ENCODE data around the gene NDRG3.

The NDRG3 gene

DNA sequence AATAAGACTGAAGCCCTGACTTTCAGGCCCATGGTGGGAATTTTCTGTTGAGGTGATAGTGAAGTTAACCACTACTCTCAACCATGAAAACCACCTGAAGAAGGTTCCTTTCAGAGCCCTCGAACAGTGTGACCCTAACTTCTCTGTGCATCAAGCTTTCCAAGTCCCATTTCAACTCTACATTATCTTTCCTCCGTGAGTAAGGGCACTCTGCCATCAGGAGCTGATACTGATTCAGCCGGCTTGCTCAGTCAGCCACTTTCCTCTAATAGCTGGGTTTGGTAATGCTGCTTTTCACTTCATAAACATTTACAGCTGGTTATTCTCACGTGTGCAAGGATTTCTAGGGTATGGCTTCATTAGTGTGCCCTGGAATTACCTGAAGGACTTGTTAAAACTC is 89.2 kb downstream of the NDRG3 start:
- no peaks in the 10 kb centered on the region for H3K27me3 ChIP-seq (ENCODE audit: insufficient read depth, poor library complexity, severe bottlenecking)
- TF ChIP-seq, protein P1, sequence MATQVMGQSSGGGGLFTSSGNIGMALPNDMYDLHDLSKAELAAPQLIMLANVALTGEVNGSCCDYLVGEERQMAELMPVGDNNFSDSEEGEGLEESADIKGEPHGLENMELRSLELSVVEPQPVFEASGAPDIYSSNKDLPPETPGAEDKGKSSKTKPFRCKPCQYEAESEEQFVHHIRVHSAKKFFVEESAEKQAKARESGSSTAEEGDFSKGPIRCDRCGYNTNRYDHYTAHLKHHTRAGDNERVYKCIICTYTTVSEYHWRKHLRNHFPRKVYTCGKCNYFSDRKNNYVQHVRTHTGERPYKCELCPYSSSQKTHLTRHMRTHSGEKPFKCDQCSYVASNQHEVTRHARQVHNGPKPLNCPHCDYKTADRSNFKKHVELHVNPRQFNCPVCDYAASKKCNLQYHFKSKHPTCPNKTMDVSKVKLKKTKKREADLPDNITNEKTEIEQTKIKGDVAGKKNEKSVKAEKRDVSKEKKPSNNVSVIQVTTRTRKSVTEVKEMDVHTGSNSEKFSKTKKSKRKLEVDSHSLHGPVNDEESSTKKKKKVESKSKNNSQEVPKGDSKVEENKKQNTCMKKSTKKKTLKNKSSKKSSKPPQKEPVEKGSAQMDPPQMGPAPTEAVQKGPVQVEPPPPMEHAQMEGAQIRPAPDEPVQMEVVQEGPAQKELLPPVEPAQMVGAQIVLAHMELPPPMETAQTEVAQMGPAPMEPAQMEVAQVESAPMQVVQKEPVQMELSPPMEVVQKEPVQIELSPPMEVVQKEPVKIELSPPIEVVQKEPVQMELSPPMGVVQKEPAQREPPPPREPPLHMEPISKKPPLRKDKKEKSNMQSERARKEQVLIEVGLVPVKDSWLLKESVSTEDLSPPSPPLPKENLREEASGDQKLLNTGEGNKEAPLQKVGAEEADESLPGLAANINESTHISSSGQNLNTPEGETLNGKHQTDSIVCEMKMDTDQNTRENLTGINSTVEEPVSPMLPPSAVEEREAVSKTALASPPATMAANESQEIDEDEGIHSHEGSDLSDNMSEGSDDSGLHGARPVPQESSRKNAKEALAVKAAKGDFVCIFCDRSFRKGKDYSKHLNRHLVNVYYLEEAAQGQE (IDR thresholded peaks at IDR 0.05; ENCODE audit: insufficient replicate concordance, low read depth): no peak
- TF ChIP-seq POLR2AphosphoS5 (IDR thresholded peaks at IDR 0.05; ENCODE audit: low read depth): no peak
- no peak for TF ChIP-seq GABPA (IDR thresholded peaks at IDR 0.05; ENCODE audit: low read depth)
- no peak for TF ChIP-seq SPI1 (IDR thresholded peaks at IDR 0.05; ENCODE audit: borderline replicate concordance, low read depth)
- TF ChIP-seq, protein P2, sequence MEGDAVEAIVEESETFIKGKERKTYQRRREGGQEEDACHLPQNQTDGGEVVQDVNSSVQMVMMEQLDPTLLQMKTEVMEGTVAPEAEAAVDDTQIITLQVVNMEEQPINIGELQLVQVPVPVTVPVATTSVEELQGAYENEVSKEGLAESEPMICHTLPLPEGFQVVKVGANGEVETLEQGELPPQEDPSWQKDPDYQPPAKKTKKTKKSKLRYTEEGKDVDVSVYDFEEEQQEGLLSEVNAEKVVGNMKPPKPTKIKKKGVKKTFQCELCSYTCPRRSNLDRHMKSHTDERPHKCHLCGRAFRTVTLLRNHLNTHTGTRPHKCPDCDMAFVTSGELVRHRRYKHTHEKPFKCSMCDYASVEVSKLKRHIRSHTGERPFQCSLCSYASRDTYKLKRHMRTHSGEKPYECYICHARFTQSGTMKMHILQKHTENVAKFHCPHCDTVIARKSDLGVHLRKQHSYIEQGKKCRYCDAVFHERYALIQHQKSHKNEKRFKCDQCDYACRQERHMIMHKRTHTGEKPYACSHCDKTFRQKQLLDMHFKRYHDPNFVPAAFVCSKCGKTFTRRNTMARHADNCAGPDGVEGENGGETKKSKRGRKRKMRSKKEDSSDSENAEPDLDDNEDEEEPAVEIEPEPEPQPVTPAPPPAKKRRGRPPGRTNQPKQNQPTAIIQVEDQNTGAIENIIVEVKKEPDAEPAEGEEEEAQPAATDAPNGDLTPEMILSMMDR (IDR thresholded peaks at IDR 0.05; ENCODE audit: insufficient read depth, low read length): no peak
- H3K27ac ChIP-seq (replicated peaks): no peak overlapping the region
- no peak for DNase-seq (ENCODE audit: low read depth in 1 of 2, low spot score in 1 of 2)
- H3K4me3 ChIP-seq (replicated peaks; ENCODE audit: insufficient read depth, low read length): no peak overlapping the region

DNA sequence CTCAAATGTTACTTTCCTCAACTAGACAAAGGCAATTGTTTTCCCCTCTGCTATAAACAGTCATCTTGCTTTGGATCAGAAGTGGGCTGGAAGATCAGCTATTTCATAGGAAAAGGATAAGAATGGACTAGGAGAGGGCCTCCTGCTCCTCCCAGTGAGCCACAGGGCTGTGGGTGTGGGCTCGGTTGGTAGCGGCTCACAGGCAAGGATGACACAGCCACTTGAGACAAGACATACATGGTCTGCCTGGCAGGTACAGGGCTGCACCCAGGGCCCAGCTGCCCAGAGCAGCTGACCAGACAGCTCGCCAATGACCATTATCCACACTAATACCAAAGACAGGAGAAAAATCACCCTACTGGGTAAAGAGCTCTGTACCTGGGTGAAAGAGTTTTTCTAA is 90.9 kb downstream of the NDRG3 start:
- no peak for DNase-seq (ENCODE audit: low read depth in 1 of 2, low spot score in 1 of 2)
- H3K4me3 ChIP-seq (replicated peaks; ENCODE audit: insufficient read depth, low read length): no peak overlapping the region
- TF ChIP-seq POLR2AphosphoS5 (IDR thresholded peaks at IDR 0.05; ENCODE audit: low read depth) (no peak), SPI1 (IDR thresholded peaks at IDR 0.05; ENCODE audit: borderline replicate concordance, low read depth) (no peak), GABPA (IDR thresholded peaks at IDR 0.05; ENCODE audit: low read depth) (no peak)
- TF ChIP-seq, protein P1 (IDR thresholded peaks at IDR 0.05; ENCODE audit: insufficient replicate concordance, low read depth): no peak
- TF ChIP-seq, protein P2 (IDR thresholded peaks at IDR 0.05; ENCODE audit: insufficient read depth, low read length): no peak
- no peaks in the 10 kb centered on the region for H3K27me3 ChIP-seq (ENCODE audit: insufficient read depth, poor library complexity, severe bottlenecking)
- no peak overlapping the region for H3K27ac ChIP-seq (replicated peaks)

DNA sequence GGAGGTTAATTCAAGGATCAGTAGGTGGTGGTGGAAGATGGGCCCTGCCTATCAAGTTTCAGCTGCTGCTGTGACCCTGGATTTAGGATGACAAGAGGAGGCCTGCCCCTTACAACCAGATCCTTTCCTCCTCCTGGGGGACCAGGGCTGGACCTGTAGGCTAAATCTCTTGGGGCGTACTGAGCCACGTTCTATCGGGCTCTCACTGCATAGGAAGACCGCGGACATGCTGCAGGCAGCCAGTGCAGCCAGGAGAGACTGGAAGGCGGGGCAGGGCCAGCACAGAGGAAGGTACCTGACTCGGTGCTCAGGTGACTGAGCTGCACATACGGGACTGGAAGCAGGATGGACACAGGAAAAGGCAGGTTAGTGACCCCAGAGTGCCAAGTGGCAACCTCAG is 91.4 kb downstream of the NDRG3 start:
- TF ChIP-seq SPI1 (IDR thresholded peaks at IDR 0.05; ENCODE audit: borderline replicate concordance, low read depth) (no peak), POLR2AphosphoS5 (IDR thresholded peaks at IDR 0.05; ENCODE audit: low read depth) (no peak), GABPA (IDR thresholded peaks at IDR 0.05; ENCODE audit: low read depth) (no peak)
- TF ChIP-seq, protein P1 (IDR thresholded peaks at IDR 0.05; ENCODE audit: insufficient replicate concordance, low read depth): no peak
- TF ChIP-seq, protein P2 (IDR thresholded peaks at IDR 0.05; ENCODE audit: insufficient read depth, low read length): no peak
- Histone ChIP-seq H3K27me3 (ENCODE audit: insufficient read depth, poor library complexity, severe bottlenecking) (no peaks in the 10 kb centered on the region), H3K27ac (replicated peaks) (no peak overlapping the region), H3K4me3 (replicated peaks; ENCODE audit: insufficient read depth, low read length) (no peak overlapping the region)
- no peak for DNase-seq (ENCODE audit: low read depth in 1 of 2, low spot score in 1 of 2)
